ENCODE results near the gene SLC41A3.

Gene SLC41A3

GRCh38 chr3:126130081-126130855, 46.3 kb upstream of the SLC41A3 start:
- no peak for DNase-seq (ENCODE audit: low read depth in 2 of 2)
- no peak for TF ChIP-seq CTCF (IDR thresholded peaks at IDR 0.05; ENCODE audit: low read depth, low read length)
- H3K4me3 ChIP-seq (replicated peaks in 1 of 2; ENCODE audit: low read depth in 2 of 2, low read length in 2 of 2) = no peak overlapping the region

GRCh38 chr3:126129398-126129891, 45.5 kb upstream of the SLC41A3 start:
- peak; percentile 45 to 50 for DNase-seq (ENCODE audit: low read depth in 2 of 2)
- no peak for TF ChIP-seq CTCF (IDR thresholded peaks at IDR 0.05; ENCODE audit: low read depth, low read length)
- H3K4me3 ChIP-seq (replicated peaks in 1 of 2; ENCODE audit: low read depth in 2 of 2, low read length in 2 of 2) = no peak overlapping the region

GRCh38 chr3:126128504-126129397, 44.8 kb upstream of the SLC41A3 start:
- TF ChIP-seq CTCF (IDR thresholded peaks at IDR 0.05; ENCODE audit: low read depth, low read length) = no peak
- H3K4me3 ChIP-seq (replicated peaks in 1 of 2; ENCODE audit: low read depth in 2 of 2, low read length in 2 of 2) = no peak overlapping the region
- no peak for DNase-seq (ENCODE audit: low read depth in 2 of 2)

- no peak overlapping the region for H3K4me3 ChIP-seq (replicated peaks in 1 of 2; ENCODE audit: low read depth in 2 of 2, low read length in 2 of 2)
- no peak for DNase-seq (ENCODE audit: low read depth in 2 of 2)
- no peak for TF ChIP-seq CTCF (IDR thresholded peaks at IDR 0.05; ENCODE audit: low read depth, low read length)
Measured at GRCh38 chr3:126127904-126128303, 44.0 kb upstream of the SLC41A3 start.

GRCh38 chr3:126127452-126127851, 43.5 kb upstream of the SLC41A3 start:
- DNase-seq (ENCODE audit: low read depth in 2 of 2) = no peak
- no peak for TF ChIP-seq CTCF (IDR thresholded peaks at IDR 0.05; ENCODE audit: low read depth, low read length)
- no peak overlapping the region for H3K4me3 ChIP-seq (replicated peaks in 1 of 2; ENCODE audit: low read depth in 2 of 2, low read length in 2 of 2)

- no peak for DNase-seq (ENCODE audit: low read depth in 2 of 2)
- no peak for TF ChIP-seq CTCF (IDR thresholded peaks at IDR 0.05; ENCODE audit: low read depth, low read length)
- no peak overlapping the region for H3K4me3 ChIP-seq (replicated peaks in 1 of 2; ENCODE audit: low read depth in 2 of 2, low read length in 2 of 2)
Measured at GRCh38 chr3:126126811-126127431, 43.0 kb upstream of the SLC41A3 start.

Data from cardiac fibroblast (primary cell).